Memory B cell (primary cell): Measurements from ENCODE around the gene ACACA.

Source experiments
- ATAC-seq: fragments of 150-1000 bp; cut with Tn5 transposase; 2 replicates; pipeline ENCODE4 v1.10.0; 2021; ENCODE audit warnings: low read depth, mild to moderate bottlenecking, moderate library complexity
- DNase-seq, 2 donors: peaks; one replicate each; pipeline ENCODE4 v3.0.0; 2022; ENCODE audit warnings: low spot score in 2 of 2
- H3K27ac Mint-ChIP-seq: one replicate; pipeline ENCODE4 v1.8.0; 2022; ENCODE audit warnings: mild to moderate bottlenecking, moderate library complexity, mixed read lengths
- H3K27me3 Mint-ChIP-seq: one replicate; pipeline ENCODE4 v1.8.0; 2022; ENCODE audit warnings: mixed read lengths
- H3K36me3 Mint-ChIP-seq: one replicate; pipeline ENCODE4 v1.8.0; 2022; ENCODE audit warnings: mild to moderate bottlenecking, mixed read lengths
- H3K4me1 Mint-ChIP-seq: one replicate; pipeline ENCODE4 v1.8.0; 2022; ENCODE audit warnings: mixed read lengths
- H3K4me3 Mint-ChIP-seq: one replicate; pipeline ENCODE4 v1.8.0; 2022; ENCODE audit warnings: mild to moderate bottlenecking, moderate library complexity, mixed read lengths
- H3K9me3 Mint-ChIP-seq: one replicate; pipeline ENCODE4 v1.8.0; 2022; ENCODE audit warnings: mixed read lengths

The ACACA gene

GRCh38 chr17:37231887-37232286 is 174.7 kb downstream of the ACACA start:
- no peaks in the 10 kb centered on the region for H3K27me3 Mint-ChIP-seq
- DNase-seq (no peak), ATAC-seq (no peak)
- no peak overlapping the region for H3K27ac Mint-ChIP-seq
- no peaks in the 10 kb centered on the region for H3K4me1 Mint-ChIP-seq
- H3K9me3 Mint-ChIP-seq: no peaks in the 10 kb centered on the region
- peaks cover 10% of the 10 kb centered on the region for H3K36me3 Mint-ChIP-seq
- no peak overlapping the region for H3K4me3 Mint-ChIP-seq

- no peak overlapping the region for H3K27ac Mint-ChIP-seq
- no peak for ATAC-seq
- no peaks in the 10 kb centered on the region for H3K4me1 Mint-ChIP-seq
- H3K4me3 Mint-ChIP-seq: no peak overlapping the region
- no peaks in the 10 kb centered on the region for H3K27me3 Mint-ChIP-seq
- DNase-seq: no peak
- H3K36me3 Mint-ChIP-seq: peaks cover 10% of the 10 kb centered on the region
- H3K9me3 Mint-ChIP-seq: no peaks in the 10 kb centered on the region
Measured at GRCh38 chr17:37230633-37231032, 176.0 kb downstream of the ACACA start.

- Mint-ChIP-seq H3K4me3 (no peak overlapping the region), H3K27me3 (no peaks in the 10 kb centered on the region), H3K36me3 (peaks cover 10% of the 10 kb centered on the region), H3K4me1 (no peaks in the 10 kb centered on the region), H3K9me3 (no peaks in the 10 kb centered on the region), H3K27ac (no peak overlapping the region)
- DNase-seq: no peak
- ATAC-seq: no peak
Measured at GRCh38 chr17:37225465-37225864, 181.2 kb downstream of the ACACA start.

- no peaks in the 10 kb centered on the region for H3K4me1 Mint-ChIP-seq
- ATAC-seq (no peak), DNase-seq (no peak)
- no peak overlapping the region for H3K4me3 Mint-ChIP-seq
- peaks cover 6% of the 10 kb centered on the region for H3K36me3 Mint-ChIP-seq
- no peaks in the 10 kb centered on the region for H3K27me3 Mint-ChIP-seq
- no peak overlapping the region for H3K27ac Mint-ChIP-seq
- no peaks in the 10 kb centered on the region for H3K9me3 Mint-ChIP-seq
Measured at GRCh38 chr17:37221865-37222264, 184.8 kb downstream of the ACACA start.

GRCh38 chr17:37220607-37220953 is 186.1 kb downstream of the ACACA start:
- Mint-ChIP-seq H3K4me3 (no peak overlapping the region), H3K27ac (peak overlapping the region; percentile 29), H3K9me3 (no peaks in the 10 kb centered on the region), H3K4me1 (no peaks in the 10 kb centered on the region), H3K27me3 (no peaks in the 10 kb centered on the region), H3K36me3 (peaks cover 5% of the 10 kb centered on the region)
- peak; percentile 26 for ATAC-seq
- DNase-seq: peak in 1 of 2 donors; percentile 15

GRCh38 chr17:37219876-37220606 is 186.6 kb downstream of the ACACA start:
- no peak overlapping the region for H3K4me3 Mint-ChIP-seq
- H3K27ac Mint-ChIP-seq: peak overlapping the region; percentile 29
- DNase-seq: no peak
- no peak for ATAC-seq
- no peaks in the 10 kb centered on the region for H3K27me3 Mint-ChIP-seq
- no peaks in the 10 kb centered on the region for H3K4me1 Mint-ChIP-seq
- no peaks in the 10 kb centered on the region for H3K9me3 Mint-ChIP-seq
- peaks cover 2% of the 10 kb centered on the region for H3K36me3 Mint-ChIP-seq

GRCh38 chr17:37218849-37219248 is 187.8 kb downstream of the ACACA start:
- no peaks in the 10 kb centered on the region for H3K27me3 Mint-ChIP-seq
- H3K9me3 Mint-ChIP-seq: no peaks in the 10 kb centered on the region
- DNase-seq (no peak), ATAC-seq (no peak)
- no peak overlapping the region for H3K4me3 Mint-ChIP-seq
- H3K36me3 Mint-ChIP-seq: no peaks in the 10 kb centered on the region
- no peaks in the 10 kb centered on the region for H3K4me1 Mint-ChIP-seq
- H3K27ac Mint-ChIP-seq: no peak overlapping the region

GRCh38 chr17:37214416-37214815 is 192.2 kb downstream of the ACACA start:
- DNase-seq: no peak
- Mint-ChIP-seq H3K36me3 (peaks cover 2% of the 10 kb centered on the region), H3K4me1 (no peaks in the 10 kb centered on the region), H3K9me3 (no peaks in the 10 kb centered on the region), H3K4me3 (no peak overlapping the region), H3K27ac (no peak overlapping the region), H3K27me3 (no peaks in the 10 kb centered on the region)
- ATAC-seq: no peak

GRCh38 chr17:37213927-37214326 is 192.7 kb downstream of the ACACA start:
- Mint-ChIP-seq H3K4me3 (no peak overlapping the region), H3K9me3 (no peaks in the 10 kb centered on the region), H3K4me1 (no peaks in the 10 kb centered on the region), H3K27me3 (no peaks in the 10 kb centered on the region), H3K36me3 (peaks cover 2% of the 10 kb centered on the region), H3K27ac (no peak overlapping the region)
- ATAC-seq: no peak
- no peak for DNase-seq

GRCh38 chr17:37212179-37212578 is 194.5 kb downstream of the ACACA start:
- H3K36me3 Mint-ChIP-seq: peaks cover 3% of the 10 kb centered on the region
- H3K9me3 Mint-ChIP-seq: no peaks in the 10 kb centered on the region
- ATAC-seq: no peak
- no peak for DNase-seq
- H3K27me3 Mint-ChIP-seq: no peaks in the 10 kb centered on the region
- no peak overlapping the region for H3K4me3 Mint-ChIP-seq
- H3K27ac Mint-ChIP-seq: no peak overlapping the region
- no peaks in the 10 kb centered on the region for H3K4me1 Mint-ChIP-seq

GRCh38 chr17:37211136-37211535 is 195.5 kb downstream of the ACACA start:
- H3K4me3 Mint-ChIP-seq: no peak overlapping the region
- DNase-seq: no peak
- peaks cover 5% of the 10 kb centered on the region for H3K36me3 Mint-ChIP-seq
- H3K27ac Mint-ChIP-seq: no peak overlapping the region
- H3K9me3 Mint-ChIP-seq: no peaks in the 10 kb centered on the region
- H3K27me3 Mint-ChIP-seq: no peaks in the 10 kb centered on the region
- no peaks in the 10 kb centered on the region for H3K4me1 Mint-ChIP-seq
- ATAC-seq: no peak

GRCh38 chr17:37207103-37207502 is 199.5 kb downstream of the ACACA start:
- no peak for ATAC-seq
- Mint-ChIP-seq H3K9me3 (no peaks in the 10 kb centered on the region), H3K4me1 (no peaks in the 10 kb centered on the region), H3K36me3 (peaks cover 18% of the 10 kb centered on the region), H3K27me3 (no peaks in the 10 kb centered on the region), H3K4me3 (no peak overlapping the region), H3K27ac (no peak overlapping the region)
- no peak for DNase-seq

- no peak for DNase-seq
- Mint-ChIP-seq H3K4me3 (no peak overlapping the region), H3K27ac (no peak overlapping the region), H3K9me3 (no peaks in the 10 kb centered on the region), H3K4me1 (no peaks in the 10 kb centered on the region), H3K36me3 (peaks cover 21% of the 10 kb centered on the region), H3K27me3 (no peaks in the 10 kb centered on the region)
- no peak for ATAC-seq
Measured at GRCh38 chr17:37206299-37206698, 200.3 kb downstream of the ACACA start.

- no peak for DNase-seq
- no peak overlapping the region for H3K4me3 Mint-ChIP-seq
- H3K9me3 Mint-ChIP-seq: no peaks in the 10 kb centered on the region
- peaks cover 2% of the 10 kb centered on the region for H3K4me1 Mint-ChIP-seq
- peaks cover 15% of the 10 kb centered on the region for H3K36me3 Mint-ChIP-seq
- H3K27me3 Mint-ChIP-seq: no peaks in the 10 kb centered on the region
- H3K27ac Mint-ChIP-seq: no peak overlapping the region
- ATAC-seq: no peak
Measured at GRCh38 chr17:37200497-37200896, 206.1 kb downstream of the ACACA start.

GRCh38 chr17:37197336-37197735 is 209.3 kb downstream of the ACACA start:
- Mint-ChIP-seq H3K9me3 (no peaks in the 10 kb centered on the region), H3K27ac (no peak overlapping the region), H3K27me3 (no peaks in the 10 kb centered on the region), H3K36me3 (peaks cover 7% of the 10 kb centered on the region), H3K4me1 (peaks cover 2% of the 10 kb centered on the region), H3K4me3 (no peak overlapping the region)
- ATAC-seq: no peak
- no peak for DNase-seq
